DOHH2 (cell line): ENCODE measurements around the gene COX10.

Experiments used
- CTCF ChIP-seq: fragments of 200-600 bp; sonication (generic); IDR thresholded peaks from one replicate; pipeline ENCODE4 v1.5.1; 2014; ENCODE audit warnings: antibody characterized with exemption, mild to moderate bottlenecking, low read depth, low read length; ENCODE audit not compliant: poor library complexity, severe bottlenecking
- EZH2phosphoT487 ChIP-seq: fragments of 200-600 bp; sonication (generic); IDR thresholded peaks from 2 replicates; pipeline ENCODE4 v1.6.1; 2017; ENCODE audit warnings: borderline replicate concordance, mild to moderate bottlenecking, antibody characterized with exemption, low read length, moderate library complexity, mixed read lengths

GRCh38 chr17:14052886-14053615 is 16.3 kb upstream of the COX10 start:
- no peak for TF ChIP-seq CTCF
- no peak for TF ChIP-seq EZH2phosphoT487
